Measurements from ENCODE around the gene SH3PXD2A.

GRCh38 chr10:103790580-103790979 is 64.8 kb downstream of the SH3PXD2A start:
- no peak for TF ChIP-seq CTCF (IDR thresholded peaks at IDR 0.05)
- no peak for TF ChIP-seq EP300 (IDR thresholded peaks at IDR 0.05)
- TF ChIP-seq POLR2AphosphoS5 (IDR thresholded peaks at IDR 0.05): no peak
- TF ChIP-seq POLR2A (IDR thresholded peaks at IDR 0.05): no peak

All from sigmoid colon (tissue), 4 donors.